Stimulated activated CD8-positive, alpha-beta memory T cell treated with anti-CD3 and anti-CD28 coated beads, Interleukin-7, amount 100 ng/mL, for 4 hours (primary cell): ENCODE data around the gene PACS2.
A peak's percentile ranks its signal among the peaks of the same experiment; 100 is the strongest.

Experiments
- DNase-seq, 2 donors: peaks; one replicate each; pipeline ENCODE4 v3.0.0-alpha.2; 2020; ENCODE audit warnings: low read depth in 2 of 2

The PACS2 gene

DNA sequence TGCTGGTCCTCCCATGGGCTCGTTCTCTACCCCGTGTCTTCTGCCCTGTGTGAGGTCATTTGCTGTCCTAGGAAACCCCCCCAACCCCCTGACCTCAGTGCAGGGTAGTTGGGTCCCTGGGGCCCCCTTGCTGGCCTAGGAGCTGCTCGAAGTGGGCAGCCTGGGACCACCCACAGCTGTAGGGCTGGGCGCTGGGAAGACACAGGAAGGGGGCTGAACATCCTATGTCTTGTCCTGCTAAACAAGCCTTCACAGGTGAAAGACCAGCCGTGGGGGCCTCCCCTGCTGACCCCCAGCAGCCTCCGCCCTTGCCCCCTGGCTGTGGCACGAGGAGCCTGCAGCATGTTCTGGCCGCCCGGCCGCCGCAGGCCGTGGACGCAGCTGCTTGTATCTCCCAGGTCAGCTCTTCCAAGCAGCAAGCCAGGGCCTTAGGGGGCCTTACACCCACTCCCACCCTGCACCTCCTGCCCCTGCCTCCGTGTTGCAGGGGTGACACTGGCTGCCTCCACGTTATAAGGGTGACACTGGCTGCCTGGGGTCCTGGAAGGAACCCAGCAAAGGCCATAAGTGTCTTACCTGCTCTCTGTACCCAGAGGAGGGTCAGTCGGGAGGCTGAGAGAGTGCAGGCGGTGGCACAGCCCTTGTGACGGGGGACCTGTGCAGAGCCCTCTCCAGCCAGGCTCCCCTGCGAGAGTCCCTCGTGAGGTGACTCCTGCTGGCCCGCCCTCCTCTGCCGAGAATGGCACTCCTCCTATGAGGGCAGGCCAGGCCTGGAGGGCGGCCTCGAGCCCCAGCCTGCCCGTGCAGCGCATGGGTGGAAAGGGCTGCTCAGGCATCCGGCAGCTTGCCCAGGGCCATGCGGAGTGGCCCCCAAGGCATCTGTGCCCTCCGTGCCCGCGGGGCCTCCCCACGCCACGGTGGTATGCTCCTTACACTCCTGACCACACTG is 72.3 kb downstream of the PACS2 start:
- DNase-seq: no peak

DNA sequence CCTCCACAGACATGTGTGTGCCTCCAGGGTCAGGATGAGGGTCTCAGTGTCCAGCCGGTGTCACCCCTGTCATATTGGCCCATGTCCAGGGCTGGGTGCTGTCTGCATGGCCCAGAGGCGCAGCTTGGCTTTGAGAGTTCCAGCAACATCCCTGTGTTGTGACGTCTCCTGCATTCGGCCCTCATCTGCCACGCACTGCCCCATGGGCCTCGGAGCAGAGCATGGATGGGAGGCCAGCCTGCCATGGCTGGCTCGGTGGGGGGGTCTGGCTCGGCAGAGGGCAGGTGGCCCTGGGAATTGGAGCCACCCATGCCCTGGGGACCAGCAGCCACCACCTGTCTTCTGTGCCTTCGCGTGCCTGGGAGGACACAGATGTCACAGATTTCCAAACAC is 73.0 kb downstream of the PACS2 start:
- no peak for DNase-seq

GRCh38 chr14:105388110-105388951 is 73.8 kb downstream of the PACS2 start:
- DNase-seq: no peak

DNA sequence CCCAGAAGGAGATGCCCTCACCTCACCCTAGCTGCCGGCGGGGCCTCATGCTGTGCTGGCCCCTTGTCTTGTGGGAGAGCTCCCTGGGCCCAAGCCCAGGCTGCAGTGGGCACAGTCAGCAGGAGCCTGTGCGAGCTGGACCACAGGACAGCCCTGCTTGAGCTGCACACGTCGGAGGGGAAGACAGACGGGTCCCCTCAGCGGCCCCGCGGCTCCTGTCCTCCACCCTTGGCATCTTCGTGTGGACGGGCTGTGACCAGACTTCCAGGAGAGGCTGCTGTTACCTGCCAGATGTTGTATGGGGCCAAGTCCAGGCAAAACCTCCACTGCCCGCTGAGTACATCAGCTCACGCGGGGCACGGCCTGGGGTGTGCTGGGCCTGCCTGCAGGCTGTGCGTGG is 74.4 kb downstream of the PACS2 start:
- DNase-seq: no peak

- DNase-seq: no peak
Observed at GRCh38 chr14:105389534-105389933, 75.0 kb downstream of the PACS2 start.

DNA sequence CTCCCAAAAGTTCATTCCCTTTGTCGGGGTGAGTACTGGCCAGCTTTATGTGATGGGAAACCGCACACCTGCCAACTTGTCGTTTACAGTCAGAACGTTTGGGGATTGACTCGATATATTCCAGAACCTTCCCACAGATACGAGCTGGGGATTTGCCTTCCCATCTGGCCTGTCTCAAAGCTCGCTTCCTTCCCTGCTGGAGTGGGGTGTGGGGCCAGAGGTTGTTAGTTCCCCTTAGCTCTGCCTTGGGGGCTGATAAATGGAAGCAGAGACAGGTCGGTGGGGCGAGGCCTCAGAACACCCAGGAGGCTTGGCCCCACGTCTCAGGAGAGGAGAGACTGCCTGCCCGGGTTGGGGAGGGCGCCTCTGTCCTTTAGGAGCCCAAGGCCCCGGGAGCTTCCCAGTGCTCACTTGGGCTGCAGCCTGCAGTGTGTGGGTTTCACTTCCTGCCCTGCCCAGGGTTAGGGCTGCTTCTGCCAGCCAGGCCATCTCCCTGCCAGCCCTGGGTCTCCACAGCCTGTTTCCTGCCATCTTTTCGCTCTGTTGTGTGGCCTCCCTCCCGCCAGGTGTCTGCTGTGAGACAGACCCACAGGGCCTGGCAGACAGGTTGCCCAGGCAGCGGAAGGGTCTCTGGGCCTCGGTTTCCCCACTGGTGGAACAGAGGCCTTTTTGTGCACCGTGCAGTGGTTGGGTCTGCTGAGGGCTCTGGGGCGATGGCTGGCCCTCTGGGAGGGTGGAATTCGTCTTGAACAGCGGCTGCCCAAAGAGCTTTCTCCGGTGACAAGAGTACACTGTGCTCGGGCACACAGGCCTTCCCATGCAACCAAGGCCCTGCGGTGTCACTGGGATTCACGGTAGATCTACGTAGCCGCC is 75.7 kb downstream of the PACS2 start:
- DNase-seq: no peak

GRCh38 chr14:105390849-105391500 is 76.4 kb downstream of the PACS2 start:
- no peak for DNase-seq

GRCh38 chr14:105391541-105391940 is 77.0 kb downstream of the PACS2 start:
- no peak for DNase-seq

GRCh38 chr14:105392131-105393090 is 77.9 kb downstream of the PACS2 start:
- DNase-seq: no peak

DNA sequence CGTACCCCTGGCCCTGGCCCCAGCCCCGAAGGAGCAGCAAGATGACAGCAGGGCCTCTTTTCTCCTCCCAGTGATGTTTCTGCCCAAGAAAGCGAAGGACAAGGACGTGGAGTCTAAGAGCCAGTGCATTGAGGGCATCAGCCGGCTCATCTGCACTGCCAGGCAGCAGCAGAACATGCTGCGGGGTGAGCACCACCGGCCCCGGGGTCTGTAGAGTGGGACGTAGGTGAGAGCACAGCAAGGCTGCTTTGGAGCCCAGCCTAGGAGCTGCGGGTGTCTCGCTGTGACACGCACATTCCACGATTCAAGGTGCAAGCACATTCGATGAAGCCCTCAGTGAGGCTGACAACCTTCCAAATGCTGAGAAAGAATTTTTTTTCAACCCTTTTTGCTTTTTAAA is 78.6 kb downstream of the PACS2 start:
- no peak for DNase-seq

DNA sequence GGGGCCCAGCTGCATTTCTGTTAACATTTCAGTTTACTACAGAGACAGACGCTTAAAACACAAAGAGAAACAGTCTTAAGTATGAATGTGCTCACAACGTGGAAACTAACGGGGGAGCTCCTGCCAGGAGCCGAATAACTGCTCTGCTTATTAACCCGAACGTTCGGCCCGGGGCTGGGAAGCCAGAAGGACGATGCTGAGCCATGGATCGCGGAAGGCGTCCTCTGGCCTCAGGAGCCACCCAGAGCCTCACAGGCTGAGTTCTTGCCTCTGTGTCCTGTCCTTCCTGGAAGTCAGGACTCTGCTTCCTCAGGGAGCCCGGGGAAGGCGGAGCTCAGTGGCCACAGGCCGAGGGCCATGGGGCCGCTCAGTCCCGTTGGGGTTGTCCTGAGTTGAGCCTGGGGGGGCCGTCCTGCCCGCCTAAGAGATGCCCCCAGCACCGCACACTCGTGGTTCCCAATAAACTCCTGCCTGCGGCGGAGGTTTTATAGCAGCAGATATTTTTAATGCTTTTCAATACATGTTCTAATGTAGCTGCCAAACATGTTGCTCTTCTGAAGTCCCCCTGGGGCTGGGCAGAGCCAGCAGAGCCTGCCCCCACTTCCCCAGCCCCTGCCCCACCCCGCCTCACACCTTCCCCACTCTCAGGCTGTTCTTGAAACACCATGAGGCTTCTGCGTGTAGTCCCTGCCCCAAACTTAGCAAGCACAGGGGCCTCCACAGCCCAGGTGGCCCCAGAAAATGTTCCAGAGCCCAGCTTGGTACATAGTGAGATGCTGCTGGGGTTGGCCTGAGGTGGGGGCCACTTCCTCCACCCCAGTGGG is 80.4 kb downstream of the PACS2 start:
- DNase-seq: no peak

GRCh38 chr14:105395538-105395854 is 80.9 kb downstream of the PACS2 start:
- no peak for DNase-seq

- DNase-seq: no peak
Observed at GRCh38 chr14:105397350-105397931, 82.9 kb downstream of the PACS2 start.

- peak; percentile 74 to 89 for DNase-seq
Observed at GRCh38 chr14:105398044-105398725, 83.6 kb downstream of the PACS2 start, which contains the start of gene TEX22. Gene TEX22, plus strand, starts transcription at chr14:105398538. Its CDS starts 803 bp downstream, at chr14:105399341.

DNA sequence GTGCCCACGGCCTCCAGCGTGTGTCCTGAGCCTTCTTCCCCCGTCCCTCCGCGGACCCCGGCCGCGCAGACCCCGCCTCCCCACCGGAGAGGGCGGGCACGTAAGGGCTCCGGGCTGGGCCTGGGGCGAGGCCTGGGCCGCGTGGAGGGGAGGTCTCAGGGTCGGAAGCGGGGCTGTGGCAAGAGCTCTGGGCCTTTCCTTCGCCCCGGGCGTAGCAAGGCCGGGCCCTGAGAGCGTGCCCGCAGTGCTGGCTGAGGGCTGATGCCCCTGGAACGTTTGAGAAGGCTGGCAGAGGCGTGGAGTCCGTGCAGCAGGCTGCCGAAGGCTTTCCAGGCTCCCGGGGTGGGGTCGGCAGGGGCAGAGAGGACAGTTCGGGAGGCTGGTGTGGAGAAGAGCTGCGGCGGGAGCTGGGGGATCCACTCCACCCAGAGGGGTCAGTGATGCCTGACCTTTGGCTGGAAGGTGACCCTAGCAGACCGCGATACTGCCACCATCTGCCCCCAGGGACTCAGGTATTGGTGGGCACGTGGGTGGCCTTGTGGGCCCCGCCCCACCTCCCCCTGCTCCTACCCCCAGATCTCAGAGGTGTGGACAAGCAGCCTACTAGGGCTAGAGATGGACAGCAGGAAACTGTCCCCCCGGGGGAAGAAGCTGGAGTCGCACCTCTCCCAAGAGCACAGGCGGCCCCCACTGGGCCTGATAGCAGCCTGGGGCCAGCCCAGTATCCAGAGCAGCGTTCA is 84.3 kb downstream of the PACS2 start:
- DNase-seq: no peak

DNA sequence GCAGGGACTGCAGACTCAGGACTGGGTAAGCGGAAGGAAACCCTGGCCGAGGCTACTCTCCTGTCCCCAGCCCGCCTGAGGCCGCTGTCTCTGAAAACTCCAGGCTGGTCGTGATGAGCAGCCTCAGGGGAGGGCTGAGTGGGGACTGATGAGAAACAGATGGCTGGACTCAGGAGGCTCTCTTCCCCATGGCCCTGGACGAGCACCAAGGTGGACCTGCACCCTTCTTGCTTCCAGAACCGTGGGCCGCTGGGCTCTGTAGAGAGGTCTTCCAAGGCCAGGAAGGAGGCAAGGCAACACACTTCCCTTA is 84.9 kb downstream of the PACS2 start:
- DNase-seq: no peak

DNA sequence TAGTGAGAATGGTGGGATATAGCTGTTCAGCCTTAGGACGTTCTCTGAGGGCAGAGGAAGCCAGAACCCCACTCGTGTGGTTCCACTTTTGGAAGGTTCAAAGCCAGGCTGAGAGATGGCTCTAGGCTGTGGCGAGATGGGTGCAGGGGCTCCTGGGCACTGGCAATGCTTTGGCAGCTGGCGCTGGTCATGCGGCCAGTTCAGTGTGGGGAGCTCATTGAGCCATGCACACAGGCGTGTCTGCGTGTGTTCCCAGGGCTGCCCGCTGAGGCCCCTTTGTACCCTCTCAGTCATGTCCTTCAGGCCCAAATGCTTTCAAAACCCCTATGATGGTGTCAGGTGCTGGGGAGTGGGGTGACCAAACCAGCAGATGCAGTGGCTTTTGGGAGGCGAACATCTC is 85.5 kb downstream of the PACS2 start:
- no peak for DNase-seq

GRCh38 chr14:105401699-105402098 is 87.2 kb downstream of the PACS2 start:
- no peak for DNase-seq
